Breast epithelium (tissue), 4 donors: Measurements from ENCODE around the gene FSTL3. TPM values are rescaled to one million over a fixed set of nuclear protein-coding genes. Genes with fewer than 3 reads are reported as not detected.
"Not testable (repeated sequence)": the region's sequence is repeated elsewhere in the genome, so short reads cannot be mapped to it uniquely, and the experiment has no call there.

ENCODE experiments used
- DNase-seq, 2 donors: peaks; one replicate each; pipeline ENCODE4 v3.0.0-alpha.2; 2019; ENCODE audit warnings: low spot score in 2 of 2
- H3K27ac ChIP-seq, 2 donors: fragments of 200-600 bp; sonication (generic) in 1 of 2; one replicate each; pipeline ENCODE4 v1.5.1; 2016 to 2019; ENCODE audit warnings: mild to moderate bottlenecking in 1 of 2
- H3K27me3 ChIP-seq, 2 donors: fragments of 200-600 bp; sonication (generic) in 1 of 2; one replicate each; pipeline versions ENCODE4 v1.5.1 to v1.6.0; 2017 to 2019; ENCODE audit warnings: control low read depth in 1 of 2, mild to moderate bottlenecking in 1 of 2
- H3K36me3 ChIP-seq: fragments of 200-600 bp; one replicate; pipeline ENCODE4 v1.5.1; 2019
- H3K4me1 ChIP-seq, 2 donors: fragments of 200-600 bp; sonication (generic); one replicate each; pipeline ENCODE4 v1.5.1; 2016 to 2019; ENCODE audit warnings: control low read depth in 1 of 2
- H3K4me3 ChIP-seq, 3 donors: fragments of 200-600 bp; sonication (generic); 1 replicate in 2 of 3; 2 replicates in 1 of 3; pipeline ENCODE4 v1.5.1; 2016 to 2019; ENCODE audit warnings: mild to moderate bottlenecking in 3 of 3, moderate library complexity in 2 of 3
- H3K9me3 ChIP-seq, 2 donors: fragments of 200-600 bp; sonication (generic) in 1 of 2; one replicate each; pipeline ENCODE4 v1.5.1; 2016 to 2019; ENCODE audit warnings: control low read depth in 1 of 2
- POLR2A ChIP-seq: fragments of 450-650 bp; IDR thresholded peaks from one replicate; pipeline ENCODE4 v1.6.1; 2016; ENCODE audit warnings: antibody characterized with exemption, mild to moderate bottlenecking, moderate library complexity
- POLR2AphosphoS5 ChIP-seq, 3 donors: sonication (generic); formaldehyde crosslinking; IDR thresholded peaks; one replicate each; pipeline ENCODE4 v1.6.1; 2017; ENCODE audit warnings: antibody characterized with exemption in 3 of 3
- intact Hi-C: fragments of 100-400 bp; cut with DNase I; formaldehyde crosslinking; loops from one replicate; pipeline ENCODE4 v1.15.1; 2023; ENCODE audit warnings: low total_unique reads
- total RNA-seq, 3 donors: library from RNA; depleted of rRNA; stranded (reverse); fragments of >200 nt; gene quantifications; one replicate each; pipeline ENCODE4 v1.1.0, GENCODE V29; 2016
- TF ChIP-seq, protein P1 (sequence below), 3 donors: fragments of 450-650 bp; IDR thresholded peaks; one replicate each; pipeline ENCODE4 v1.5.1; 2016 to 2017; ENCODE audit warnings: antibody characterized with exemption in 3 of 3, mild to moderate bottlenecking in 3 of 3, moderate library complexity in 3 of 3

The FSTL3 gene
- total RNA-seq, 3 donors from 2014 or later: 37.8 to 198 (median 111) TPM

DNA sequence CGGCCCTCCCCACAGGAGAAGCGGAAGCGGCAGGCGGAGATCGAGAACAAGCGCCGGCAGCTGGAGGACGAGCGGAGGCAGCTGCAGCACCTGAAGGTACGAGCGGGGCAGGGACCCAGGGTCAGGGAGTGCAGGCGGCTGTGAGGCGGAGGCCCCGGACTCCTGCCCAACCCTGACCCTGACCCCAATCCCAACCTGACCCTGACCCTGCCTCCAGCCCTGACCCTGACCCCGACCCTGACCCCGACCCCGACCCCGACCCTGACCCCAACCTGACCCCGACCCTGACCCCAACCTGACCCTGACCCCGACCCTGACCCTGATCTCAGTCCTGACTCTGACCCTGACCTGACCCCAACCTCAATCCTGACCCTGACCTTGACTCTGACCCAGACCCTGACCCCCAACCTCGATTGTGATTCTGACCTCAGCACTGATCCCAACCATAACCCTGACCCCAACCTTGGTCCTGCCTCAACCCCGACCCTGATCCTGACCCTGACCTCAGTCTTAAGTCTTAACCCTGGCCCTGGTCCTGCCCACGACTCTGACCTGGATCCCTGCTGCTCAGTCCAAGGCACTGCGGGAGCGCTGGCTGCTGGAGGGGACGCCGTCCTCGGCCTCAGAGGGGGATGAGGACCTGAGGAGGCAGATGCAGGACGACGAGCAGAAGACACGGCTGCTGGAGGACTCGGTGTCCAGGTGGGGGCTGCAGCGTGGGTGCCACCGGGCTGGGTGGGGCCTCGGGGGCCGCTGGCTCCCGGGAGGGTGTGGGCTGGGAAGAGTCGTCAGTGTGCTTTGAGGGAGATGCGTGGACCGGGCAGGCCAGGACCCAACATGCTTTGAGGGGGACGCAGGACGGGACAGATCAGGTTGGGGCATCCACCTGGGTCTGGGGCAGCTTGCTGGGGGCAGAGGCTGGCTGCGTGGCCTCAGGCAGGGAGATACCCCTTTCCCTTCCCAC, 51.1 kb downstream of the FSTL3 start:
- Histone ChIP-seq H3K27ac (peak overlapping the region; percentile 29 to 91), H3K9me3 (no peaks in the 10 kb centered on the region)

DNA sequence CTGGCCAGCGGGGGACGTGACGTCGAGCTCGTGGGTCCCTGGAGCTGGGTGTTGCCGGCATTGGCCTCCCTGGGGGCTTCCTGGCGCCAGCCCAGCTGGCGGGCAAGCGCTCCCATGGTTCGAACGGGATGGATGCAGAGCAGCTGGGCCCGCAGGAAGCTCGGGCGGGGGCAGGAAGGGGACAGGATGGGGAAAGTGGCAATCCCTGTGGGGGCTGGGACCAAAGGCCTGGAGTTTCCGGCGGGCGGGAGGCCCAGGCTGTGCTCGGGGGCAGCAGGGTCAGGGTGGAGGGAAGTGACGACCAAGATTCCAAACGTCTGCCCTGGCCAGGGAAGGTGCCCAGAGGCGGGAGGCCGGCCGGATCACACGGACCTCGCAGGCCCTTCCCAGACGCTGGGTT, 51.8 kb downstream of the FSTL3 start:
- Histone ChIP-seq H3K36me3 (no peaks in the 10 kb centered on the region), H3K9me3 (no peaks in the 10 kb centered on the region), H3K27me3 (no peaks in the 10 kb centered on the region), H3K27ac (peak overlapping the region; percentile 29 to 91), H3K4me1 (no peaks in the 10 kb centered on the region), H3K4me3 (no peak overlapping the region)
- TF ChIP-seq POLR2A (no peak), POLR2AphosphoS5 (IDR thresholded peaks at IDR 0.05) (peak in 2 of 3 donors; percentile 59 to 71)
- TF ChIP-seq, protein P1, sequence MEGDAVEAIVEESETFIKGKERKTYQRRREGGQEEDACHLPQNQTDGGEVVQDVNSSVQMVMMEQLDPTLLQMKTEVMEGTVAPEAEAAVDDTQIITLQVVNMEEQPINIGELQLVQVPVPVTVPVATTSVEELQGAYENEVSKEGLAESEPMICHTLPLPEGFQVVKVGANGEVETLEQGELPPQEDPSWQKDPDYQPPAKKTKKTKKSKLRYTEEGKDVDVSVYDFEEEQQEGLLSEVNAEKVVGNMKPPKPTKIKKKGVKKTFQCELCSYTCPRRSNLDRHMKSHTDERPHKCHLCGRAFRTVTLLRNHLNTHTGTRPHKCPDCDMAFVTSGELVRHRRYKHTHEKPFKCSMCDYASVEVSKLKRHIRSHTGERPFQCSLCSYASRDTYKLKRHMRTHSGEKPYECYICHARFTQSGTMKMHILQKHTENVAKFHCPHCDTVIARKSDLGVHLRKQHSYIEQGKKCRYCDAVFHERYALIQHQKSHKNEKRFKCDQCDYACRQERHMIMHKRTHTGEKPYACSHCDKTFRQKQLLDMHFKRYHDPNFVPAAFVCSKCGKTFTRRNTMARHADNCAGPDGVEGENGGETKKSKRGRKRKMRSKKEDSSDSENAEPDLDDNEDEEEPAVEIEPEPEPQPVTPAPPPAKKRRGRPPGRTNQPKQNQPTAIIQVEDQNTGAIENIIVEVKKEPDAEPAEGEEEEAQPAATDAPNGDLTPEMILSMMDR (IDR thresholded peaks at IDR 0.05): no peak
- intact Hi-C loops: loop anchor here (5.0 kb wide), 1 partner anchor 66 kb away; the partner anchor contains the start of gene RNF126
- DNase-seq: no peak

More for the DNA sequence above, 51.1 kb downstream of the FSTL3 start:
- Histone ChIP-seq H3K4me1 (no peaks in the 10 kb centered on the region), H3K27me3 (no peaks in the 10 kb centered on the region), H3K36me3 (no peaks in the 10 kb centered on the region), H3K4me3 (no peak overlapping the region)
- intact Hi-C loops: loop anchor here (5.0 kb wide), 1 partner anchor 65 kb away; the partner anchor contains the start of gene RNF126
- DNase-seq: no peak
- no peak for TF ChIP-seq POLR2AphosphoS5 (IDR thresholded peaks at IDR 0.05)
- TF ChIP-seq, protein P1 (IDR thresholded peaks at IDR 0.05): no peak
- TF ChIP-seq POLR2A: no peak

DNA sequence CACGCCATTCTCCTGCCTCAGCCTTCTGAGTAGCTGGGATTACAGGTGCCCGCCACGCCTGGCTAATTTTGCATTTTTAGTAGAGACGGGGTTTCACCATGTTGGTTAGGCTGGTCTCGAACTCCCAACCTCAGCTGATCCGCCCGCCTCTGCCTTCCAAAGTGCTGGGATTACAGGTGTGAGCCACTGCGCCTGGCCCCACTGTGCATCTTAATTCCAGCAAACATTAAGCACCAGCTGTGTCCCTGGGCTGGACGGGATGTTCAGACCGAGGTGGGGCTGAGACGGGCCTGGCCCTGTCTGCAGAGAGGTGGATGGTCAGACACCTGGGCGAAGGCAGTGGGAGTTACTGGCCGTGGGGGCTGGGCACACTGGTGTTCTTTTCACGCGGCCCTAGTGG, 53.4 kb downstream of the FSTL3 start:
- not testable (repeated sequence) for DNase-seq, H3K4me1 ChIP-seq, H3K36me3 ChIP-seq, H3K4me3 ChIP-seq, H3K9me3 ChIP-seq, H3K27ac ChIP-seq, H3K27me3 ChIP-seq
- intact Hi-C loops: loop anchor here (5.0 kb wide), 1 partner anchor 67 kb away; the partner anchor contains the start of gene RNF126

DNA sequence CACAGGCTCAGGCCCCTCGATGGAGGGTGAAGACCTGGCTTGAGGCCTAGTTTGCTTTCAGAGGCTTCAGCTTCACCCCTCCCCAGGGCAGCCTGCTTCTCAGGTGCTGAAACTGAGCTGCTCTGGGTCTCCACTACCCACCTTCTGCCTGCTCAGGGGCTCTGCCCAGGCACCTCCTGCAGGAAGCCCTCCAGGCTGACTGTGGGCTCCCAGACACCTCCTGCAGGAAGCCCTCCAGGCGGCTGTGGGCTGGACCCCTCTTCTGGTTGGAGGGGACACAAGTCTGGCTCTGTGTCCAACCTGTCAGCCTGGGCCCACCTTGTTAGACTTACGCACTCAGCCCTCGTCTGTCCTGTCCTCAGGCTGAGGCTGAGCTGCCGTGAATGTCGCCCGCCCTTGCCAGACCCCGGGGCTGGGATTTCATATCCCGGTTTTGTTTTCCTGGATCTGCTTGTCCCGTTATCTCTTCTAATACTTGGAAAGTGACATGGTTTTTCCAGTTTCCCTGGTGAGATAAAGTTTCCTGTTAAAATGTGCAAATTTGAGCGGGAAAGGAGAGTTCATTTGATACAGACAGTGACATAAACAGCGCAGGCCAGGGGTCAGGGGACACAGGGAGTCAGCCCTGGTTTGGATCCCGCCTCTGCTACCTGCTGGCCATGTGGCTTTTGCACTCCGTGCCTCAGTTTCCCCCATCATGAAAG, 53.9 kb downstream of the FSTL3 start:
- H3K27ac ChIP-seq: no peak overlapping the region
- intact Hi-C loops: loop anchor here (5.0 kb wide), 1 partner anchor 68 kb away; the partner anchor contains the start of gene RNF126
- no peak for DNase-seq
- H3K4me1 ChIP-seq: no peaks in the 10 kb centered on the region
- no peaks in the 10 kb centered on the region for H3K9me3 ChIP-seq
- no peaks in the 10 kb centered on the region for H3K36me3 ChIP-seq
- no peaks in the 10 kb centered on the region for H3K27me3 ChIP-seq
- TF ChIP-seq POLR2A: no peak
- TF ChIP-seq, protein P1 (IDR thresholded peaks at IDR 0.05): no peak
- TF ChIP-seq POLR2AphosphoS5 (IDR thresholded peaks at IDR 0.05): no peak
- H3K4me3 ChIP-seq: no peak overlapping the region

- DNase-seq: no peak
- no peak overlapping the region for H3K27ac ChIP-seq
- H3K4me1 ChIP-seq: no peaks in the 10 kb centered on the region
- H3K9me3 ChIP-seq: no peaks in the 10 kb centered on the region
- intact Hi-C loops: no loop called here
- H3K27me3 ChIP-seq: no peaks in the 10 kb centered on the region
- no peak for TF ChIP-seq POLR2A
- TF ChIP-seq, protein P1 (IDR thresholded peaks at IDR 0.05): no peak
- no peak for TF ChIP-seq POLR2AphosphoS5 (IDR thresholded peaks at IDR 0.05)
- H3K36me3 ChIP-seq: no peaks in the 10 kb centered on the region
- no peak overlapping the region for H3K4me3 ChIP-seq
Observed at GRCh38 chr19:731000-731399, 54.8 kb downstream of the FSTL3 start.
